HG02642 (cell line): ENCODE data around the gene DHFR2.
"Not testable (repeated sequence)": the region's sequence is repeated elsewhere in the genome, so short reads cannot be mapped to it uniquely, and the experiment has no call there.

ENCODE experiments used
- ATAC-seq: cut with Tn5 transposase; IDR thresholded peaks from one replicate; pipeline ENCODE4 v1.9.1; 2021; ENCODE audit warnings: mild to moderate bottlenecking; ENCODE audit not compliant: unreplicated experiment, poor library complexity

DHFR2 gene

GRCh38 chr3:94066506-94067500 is 4.1 kb upstream of the DHFR2 start:
- ATAC-seq: no peak

- ATAC-seq: no peak
These were observed 3.2 kb upstream of the DHFR2 start for GRCh38 chr3:94065819-94066480.

GRCh38 chr3:94065122-94065521 is 2.4 kb upstream of the DHFR2 start:
- ATAC-seq: no peak

- no peak for ATAC-seq
These were observed 1.6 kb upstream of the DHFR2 start for GRCh38 chr3:94064243-94064860.

GRCh38 chr3:94063496-94064119 is 892 bp upstream of the DHFR2 start:
- ATAC-seq: no peak

- no peak for ATAC-seq
These were observed 1.4 kb downstream of the DHFR2 start for GRCh38 chr3:94061297-94061696.

- ATAC-seq: no peak
These were observed 12.2 kb downstream of the DHFR2 start for GRCh38 chr3:94050546-94050945.

GRCh38 chr3:94049267-94049666 is 13.4 kb downstream of the DHFR2 start:
- no peak for ATAC-seq

GRCh38 chr3:94046533-94046932 is 16.2 kb downstream of the DHFR2 start:
- ATAC-seq: no peak

- not testable (repeated sequence) for ATAC-seq
These were observed 18.4 kb downstream of the DHFR2 start for GRCh38 chr3:94044100-94044936.

GRCh38 chr3:94043285-94043684 is 19.4 kb downstream of the DHFR2 start:
- ATAC-seq: no peak

GRCh38 chr3:94036909-94037507 is 25.7 kb downstream of the DHFR2 start:
- peak; percentile 81 for ATAC-seq

GRCh38 chr3:94028093-94028837 is 34.5 kb downstream of the DHFR2 start, which contains the start of gene STX19:
STX19 (minus strand) TSS chr3:94028597; CDS start chr3:94015269, 13,328 bp downstream.
- ATAC-seq: no peak

GRCh38 chr3:94026623-94027022 is 36.1 kb downstream of the DHFR2 start:
- ATAC-seq: no peak

GRCh38 chr3:94024385-94024784 is 38.3 kb downstream of the DHFR2 start:
- no peak for ATAC-seq

GRCh38 chr3:94020293-94020692 is 42.4 kb downstream of the DHFR2 start:
- no peak for ATAC-seq

GRCh38 chr3:94019659-94020058 is 43.1 kb downstream of the DHFR2 start:
- ATAC-seq: no peak

- ATAC-seq: no peak
These were observed 47.7 kb downstream of the DHFR2 start for GRCh38 chr3:94015025-94015424.
